ENCODE results near the gene PHC3.
"Not testable (repeated sequence)": the region's sequence is repeated elsewhere in the genome, so short reads cannot be mapped to it uniquely, and the experiment has no call there.

PHC3 gene

DNA sequence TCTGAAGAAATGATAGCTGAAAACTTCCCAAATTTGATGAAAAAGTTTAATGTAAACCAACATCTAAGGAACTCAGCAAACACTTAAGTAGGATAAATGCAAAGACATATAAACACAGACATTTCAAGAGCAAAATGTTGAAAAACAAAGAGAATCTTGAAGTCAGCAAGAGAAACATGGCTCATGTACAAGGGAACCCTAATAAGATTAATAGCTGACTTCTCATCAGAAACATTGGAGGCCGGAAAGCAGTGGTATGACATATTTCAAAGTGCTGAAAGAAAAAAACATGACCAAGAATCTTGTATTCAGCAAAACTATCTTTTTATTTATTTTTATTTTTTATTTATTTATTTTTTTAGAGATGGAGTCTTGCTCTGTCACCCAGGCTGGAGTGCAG, 30.1 kb upstream of the PHC3 start:
- Histone ChIP-seq H3K27ac (ENCODE audit: low read length) (no peak overlapping the region), H3K36me3 (ENCODE audit: control insufficient read depth in 2 of 2, insufficient read depth in 2 of 2, low read length in 2 of 2) (no peaks in the 10 kb centered on the region), H3K4me3 (ENCODE audit: low read length in 2 of 2) (no peak overlapping the region), H3K27me3 (ENCODE audit: control insufficient read depth in 1 of 2, insufficient read depth in 2 of 2, low read length in 2 of 2) (no peaks in the 10 kb centered on the region), H3K9ac (ENCODE audit: low read length in 2 of 2) (no peak overlapping the region), H3K9me3 (ENCODE audit: control insufficient read depth in 2 of 2, low read length in 2 of 2) (no peaks in the 10 kb centered on the region), H3K4me1 (ENCODE audit: control insufficient read depth, insufficient read depth, low read length) (no peaks in the 10 kb centered on the region)

DNA sequence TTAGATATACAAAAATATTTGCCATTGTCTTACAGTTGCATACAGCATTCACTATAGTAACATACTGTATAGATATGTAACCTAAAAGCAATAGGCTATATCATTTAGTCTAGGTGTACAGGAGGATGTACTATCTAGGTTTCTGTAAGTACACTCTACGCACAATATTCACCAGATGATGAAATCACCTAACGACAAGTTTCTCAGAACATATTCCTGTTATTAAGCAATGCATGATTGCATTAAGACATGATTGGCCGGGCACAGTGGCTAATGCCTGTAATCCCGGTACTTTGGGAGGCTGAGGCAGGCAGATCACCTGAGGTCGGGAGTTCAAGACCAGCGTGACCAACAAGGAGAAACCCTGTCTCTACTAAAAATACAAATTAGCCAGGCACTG, 26.2 kb upstream of the PHC3 start:
- Histone ChIP-seq H3K27me3 (ENCODE audit: control insufficient read depth in 1 of 2, insufficient read depth in 2 of 2, low read length in 2 of 2) (no peaks in the 10 kb centered on the region), H3K9me3 (ENCODE audit: control insufficient read depth in 2 of 2, low read length in 2 of 2) (no peaks in the 10 kb centered on the region), H3K27ac (ENCODE audit: low read length) (no peak overlapping the region), H3K4me3 (ENCODE audit: low read length in 2 of 2) (no peak overlapping the region), H3K4me1 (ENCODE audit: control insufficient read depth, insufficient read depth, low read length) (no peaks in the 10 kb centered on the region), H3K9ac (ENCODE audit: low read length in 2 of 2) (no peak overlapping the region), H3K36me3 (ENCODE audit: control insufficient read depth in 2 of 2, insufficient read depth in 2 of 2, low read length in 2 of 2) (no peaks in the 10 kb centered on the region)

DNA sequence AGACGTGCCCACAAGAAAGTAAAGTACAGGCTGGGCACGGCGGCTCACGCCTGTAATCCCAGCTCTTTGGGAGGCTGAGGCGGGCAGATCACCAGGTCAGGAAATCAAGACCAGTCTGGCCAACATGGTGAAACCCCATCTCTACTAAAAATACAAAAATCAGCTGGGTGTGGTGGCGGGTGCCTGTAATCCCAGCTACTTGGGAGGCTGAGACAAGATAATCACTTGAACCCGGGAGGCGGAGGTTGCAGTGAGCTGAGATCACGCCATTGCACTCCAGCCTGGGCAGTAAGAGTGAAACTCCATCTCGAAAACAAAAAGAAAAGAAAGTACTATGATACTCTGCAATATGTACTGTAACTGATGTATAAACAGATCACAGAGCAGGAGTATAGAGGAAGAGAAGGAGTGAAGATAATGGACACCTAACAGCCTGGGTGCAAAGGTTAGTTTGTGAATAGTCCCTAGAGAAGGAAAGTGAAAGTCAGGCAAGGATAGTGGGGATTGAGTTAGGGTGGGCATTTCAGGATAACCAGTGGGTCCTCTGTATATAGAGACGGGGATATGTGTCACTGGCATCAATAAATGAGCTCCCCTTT, 24.7 kb upstream of the PHC3 start:
- not testable (repeated sequence) for H3K27ac ChIP-seq (ENCODE audit: low read length); H3K4me3 ChIP-seq (ENCODE audit: low read length in 2 of 2); H3K9me3 ChIP-seq (ENCODE audit: control insufficient read depth in 2 of 2, low read length in 2 of 2); H3K27me3 ChIP-seq (ENCODE audit: control insufficient read depth in 1 of 2, insufficient read depth in 2 of 2, low read length in 2 of 2); H3K36me3 ChIP-seq (ENCODE audit: control insufficient read depth in 2 of 2, insufficient read depth in 2 of 2, low read length in 2 of 2); H3K9ac ChIP-seq (ENCODE audit: low read length in 2 of 2); H3K4me1 ChIP-seq (ENCODE audit: control insufficient read depth, insufficient read depth, low read length)

DNA sequence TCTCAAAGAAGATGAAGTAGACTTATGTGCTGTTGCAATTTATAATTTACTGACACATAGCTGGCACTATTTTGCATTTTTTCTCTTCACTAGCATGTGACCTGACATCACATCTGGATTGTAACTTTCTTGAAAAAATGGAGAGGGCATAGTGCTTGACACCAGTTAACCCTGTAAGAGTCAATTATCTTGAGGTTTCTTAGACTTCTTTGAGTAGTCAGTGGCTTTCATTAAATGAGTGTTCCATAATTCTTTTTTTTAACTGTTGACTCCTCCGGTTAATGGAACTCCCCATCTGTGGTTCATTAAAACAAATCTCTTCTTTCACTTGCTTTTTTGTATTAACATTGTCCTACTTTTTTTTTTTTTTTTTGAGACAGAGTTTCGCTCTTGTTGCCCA, 23.8 kb upstream of the PHC3 start:
- Histone ChIP-seq H3K27me3 (ENCODE audit: control insufficient read depth in 1 of 2, insufficient read depth in 2 of 2, low read length in 2 of 2) (no peaks in the 10 kb centered on the region), H3K36me3 (ENCODE audit: control insufficient read depth in 2 of 2, insufficient read depth in 2 of 2, low read length in 2 of 2) (no peaks in the 10 kb centered on the region), H3K9ac (ENCODE audit: low read length in 2 of 2) (no peak overlapping the region), H3K27ac (ENCODE audit: low read length) (no peak overlapping the region), H3K4me1 (ENCODE audit: control insufficient read depth, insufficient read depth, low read length) (no peaks in the 10 kb centered on the region), H3K4me3 (ENCODE audit: low read length in 2 of 2) (no peak overlapping the region), H3K9me3 (ENCODE audit: control insufficient read depth in 2 of 2, low read length in 2 of 2) (no peaks in the 10 kb centered on the region)

DNA sequence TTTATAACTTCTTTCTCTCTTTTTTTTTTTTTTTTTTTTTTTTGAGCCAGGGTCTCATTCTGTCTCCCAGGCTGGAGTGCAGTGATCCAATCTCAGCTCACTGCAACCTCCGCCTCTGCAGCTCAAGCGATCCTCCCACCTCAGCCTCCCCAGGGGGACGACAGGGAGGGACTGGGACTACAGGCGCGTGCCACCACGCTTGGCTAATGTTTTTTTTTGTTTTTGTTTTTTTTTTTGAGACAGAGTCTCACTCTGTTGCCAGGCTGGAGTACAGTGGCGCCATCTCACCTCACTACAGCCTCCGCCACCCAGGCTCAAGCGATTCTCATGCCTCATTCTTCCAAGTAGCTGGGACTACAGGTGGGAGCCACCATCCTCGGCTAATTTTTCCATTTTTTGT, 23.0 kb upstream of the PHC3 start:
- Histone ChIP-seq H3K36me3 (ENCODE audit: control insufficient read depth in 2 of 2, insufficient read depth in 2 of 2, low read length in 2 of 2) (no peaks in the 10 kb centered on the region), H3K27ac (ENCODE audit: low read length) (no peak overlapping the region), H3K4me3 (ENCODE audit: low read length in 2 of 2) (no peak overlapping the region), H3K4me1 (ENCODE audit: control insufficient read depth, insufficient read depth, low read length) (no peaks in the 10 kb centered on the region), H3K27me3 (ENCODE audit: control insufficient read depth in 1 of 2, insufficient read depth in 2 of 2, low read length in 2 of 2) (no peaks in the 10 kb centered on the region), H3K9ac (ENCODE audit: low read length in 2 of 2) (no peak overlapping the region), H3K9me3 (ENCODE audit: control insufficient read depth in 2 of 2, low read length in 2 of 2) (no peaks in the 10 kb centered on the region)

DNA sequence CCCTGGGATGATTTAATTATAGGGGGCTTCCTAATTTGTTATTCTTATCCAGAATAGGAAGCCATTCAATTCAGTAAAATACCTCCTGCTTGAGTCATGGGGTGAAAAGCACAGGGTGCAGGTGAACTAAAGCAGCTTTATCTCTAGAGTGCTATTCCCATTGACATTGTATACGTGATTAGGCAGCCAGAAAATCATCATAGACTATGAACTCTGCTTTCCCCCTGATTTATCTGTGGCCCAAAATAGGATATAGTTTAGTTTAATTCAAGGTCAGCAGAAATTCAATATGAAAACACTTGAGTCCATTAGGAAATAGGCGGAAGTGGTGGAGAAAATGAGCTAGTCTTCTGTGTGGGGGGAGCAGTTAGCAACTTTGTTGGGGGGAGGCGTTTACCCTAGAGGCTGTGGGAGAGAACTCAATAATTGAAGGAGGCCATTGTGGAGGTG, 22.5 kb upstream of the PHC3 start:
- Histone ChIP-seq H3K27ac (ENCODE audit: low read length) (no peak overlapping the region), H3K9ac (ENCODE audit: low read length in 2 of 2) (no peak overlapping the region), H3K4me1 (ENCODE audit: control insufficient read depth, insufficient read depth, low read length) (no peaks in the 10 kb centered on the region), H3K9me3 (ENCODE audit: control insufficient read depth in 2 of 2, low read length in 2 of 2) (no peaks in the 10 kb centered on the region), H3K4me3 (ENCODE audit: low read length in 2 of 2) (no peak overlapping the region), H3K27me3 (ENCODE audit: control insufficient read depth in 1 of 2, insufficient read depth in 2 of 2, low read length in 2 of 2) (no peaks in the 10 kb centered on the region), H3K36me3 (ENCODE audit: control insufficient read depth in 2 of 2, insufficient read depth in 2 of 2, low read length in 2 of 2) (no peaks in the 10 kb centered on the region)

DNA sequence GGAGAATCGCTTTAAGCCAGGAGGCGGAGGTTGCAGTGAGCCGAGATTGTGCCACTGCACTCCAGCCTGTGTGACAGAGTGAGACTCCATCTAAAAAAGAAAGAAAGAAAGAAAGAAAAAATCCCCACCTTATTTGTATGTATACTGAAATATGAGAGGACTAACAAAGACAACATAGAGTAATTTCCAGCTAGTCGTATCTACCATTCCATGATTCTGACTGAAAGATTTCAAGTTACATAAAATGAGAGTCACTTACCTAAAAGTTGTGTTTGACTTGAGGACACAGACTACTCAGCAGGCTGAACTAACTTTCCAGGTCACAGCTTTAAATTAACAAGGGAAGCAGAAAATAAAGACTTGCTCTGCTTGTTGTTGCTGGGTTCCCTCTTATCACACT, 21.9 kb upstream of the PHC3 start:
- Histone ChIP-seq H3K27ac (ENCODE audit: low read length) (no peak overlapping the region), H3K4me3 (ENCODE audit: low read length in 2 of 2) (no peak overlapping the region), H3K9ac (ENCODE audit: low read length in 2 of 2) (no peak overlapping the region), H3K4me1 (ENCODE audit: control insufficient read depth, insufficient read depth, low read length) (no peaks in the 10 kb centered on the region), H3K9me3 (ENCODE audit: control insufficient read depth in 2 of 2, low read length in 2 of 2) (no peaks in the 10 kb centered on the region), H3K36me3 (ENCODE audit: control insufficient read depth in 2 of 2, insufficient read depth in 2 of 2, low read length in 2 of 2) (no peaks in the 10 kb centered on the region), H3K27me3 (ENCODE audit: control insufficient read depth in 1 of 2, insufficient read depth in 2 of 2, low read length in 2 of 2) (no peaks in the 10 kb centered on the region)

DNA sequence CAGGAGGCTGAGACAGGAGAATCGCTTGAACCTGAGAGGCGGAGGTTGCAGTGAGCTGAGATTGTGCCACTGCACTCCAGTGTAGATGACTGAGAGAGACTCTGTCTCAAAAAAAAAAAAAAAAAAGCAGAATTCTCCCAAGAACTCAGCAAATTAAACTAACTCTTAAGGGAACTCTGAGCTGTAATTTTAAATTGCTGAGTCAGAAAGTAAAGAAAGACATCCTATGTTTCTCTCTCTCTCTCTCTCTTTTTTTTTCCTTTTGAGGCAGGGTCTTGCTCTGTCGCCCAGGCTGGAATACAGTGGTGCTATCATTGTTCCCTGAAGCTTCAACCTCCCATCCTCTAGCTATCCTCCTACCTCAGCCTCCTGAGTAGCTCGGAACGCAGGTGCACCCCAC, 20.0 kb upstream of the PHC3 start:
- Histone ChIP-seq H3K4me3 (ENCODE audit: low read length in 2 of 2) (no peak overlapping the region), H3K4me1 (ENCODE audit: control insufficient read depth, insufficient read depth, low read length) (no peaks in the 10 kb centered on the region), H3K36me3 (ENCODE audit: control insufficient read depth in 2 of 2, insufficient read depth in 2 of 2, low read length in 2 of 2) (no peaks in the 10 kb centered on the region), H3K27ac (ENCODE audit: low read length) (no peak overlapping the region), H3K9ac (ENCODE audit: low read length in 2 of 2) (no peak overlapping the region), H3K27me3 (ENCODE audit: control insufficient read depth in 1 of 2, insufficient read depth in 2 of 2, low read length in 2 of 2) (no peaks in the 10 kb centered on the region), H3K9me3 (ENCODE audit: control insufficient read depth in 2 of 2, low read length in 2 of 2) (no peaks in the 10 kb centered on the region)

DNA sequence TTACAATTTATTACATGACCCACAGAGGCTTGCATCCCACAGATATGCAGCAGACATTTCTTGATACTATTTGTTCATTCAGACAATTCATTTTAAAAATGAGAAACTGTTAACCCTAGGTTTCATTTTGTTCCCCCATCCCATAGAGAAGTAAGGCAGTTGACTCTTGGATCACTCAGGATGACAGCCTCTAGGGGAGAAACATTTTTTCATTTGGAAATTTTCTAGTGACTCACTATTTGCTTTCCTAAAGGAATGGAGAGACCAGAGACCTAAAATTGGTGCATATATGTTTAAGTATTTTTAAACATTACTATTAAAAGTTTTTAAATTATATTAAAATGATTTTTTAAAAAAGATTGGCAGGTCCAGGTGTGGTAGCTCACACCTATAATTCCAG, 19.5 kb upstream of the PHC3 start:
- no peaks in the 10 kb centered on the region for H3K36me3 ChIP-seq (ENCODE audit: control insufficient read depth in 2 of 2, insufficient read depth in 2 of 2, low read length in 2 of 2)
- H3K9me3 ChIP-seq (ENCODE audit: control insufficient read depth in 2 of 2, low read length in 2 of 2), result no peaks in the 10 kb centered on the region
- no peak overlapping the region for H3K27ac ChIP-seq (ENCODE audit: low read length)
- no peaks in the 10 kb centered on the region for H3K27me3 ChIP-seq (ENCODE audit: control insufficient read depth in 1 of 2, insufficient read depth in 2 of 2, low read length in 2 of 2)
- no peak overlapping the region for H3K9ac ChIP-seq (ENCODE audit: low read length in 2 of 2)
- no peaks in the 10 kb centered on the region for H3K4me1 ChIP-seq (ENCODE audit: control insufficient read depth, insufficient read depth, low read length)
- H3K4me3 ChIP-seq (ENCODE audit: low read length in 2 of 2), result no peak overlapping the region

DNA sequence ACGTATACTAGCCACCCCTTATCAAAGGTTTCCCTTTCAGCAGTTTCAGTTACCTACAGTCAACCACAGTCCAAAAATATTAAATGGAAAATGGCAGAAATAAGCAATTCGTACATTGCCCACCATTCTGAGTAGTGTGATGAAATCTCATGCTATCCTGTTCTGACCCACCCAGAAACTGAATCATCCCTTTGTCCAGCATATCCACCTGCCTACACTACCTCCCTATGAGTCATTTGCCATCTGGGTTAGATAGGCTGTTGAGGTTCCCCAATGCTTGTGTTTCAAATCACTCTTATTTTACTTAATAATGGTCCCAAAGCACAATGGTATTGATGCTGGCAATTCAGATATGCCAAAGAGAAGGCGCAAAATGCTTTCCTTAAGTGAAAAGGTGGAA, 15.3 kb upstream of the PHC3 start:
- Histone ChIP-seq H3K9me3 (ENCODE audit: control insufficient read depth in 2 of 2, low read length in 2 of 2) (no peaks in the 10 kb centered on the region), H3K36me3 (ENCODE audit: control insufficient read depth in 2 of 2, insufficient read depth in 2 of 2, low read length in 2 of 2) (no peaks in the 10 kb centered on the region), H3K9ac (ENCODE audit: low read length in 2 of 2) (no peak overlapping the region), H3K27me3 (ENCODE audit: control insufficient read depth in 1 of 2, insufficient read depth in 2 of 2, low read length in 2 of 2) (no peaks in the 10 kb centered on the region), H3K4me1 (ENCODE audit: control insufficient read depth, insufficient read depth, low read length) (no peaks in the 10 kb centered on the region), H3K27ac (ENCODE audit: low read length) (no peak overlapping the region), H3K4me3 (ENCODE audit: low read length in 2 of 2) (no peak overlapping the region)

DNA sequence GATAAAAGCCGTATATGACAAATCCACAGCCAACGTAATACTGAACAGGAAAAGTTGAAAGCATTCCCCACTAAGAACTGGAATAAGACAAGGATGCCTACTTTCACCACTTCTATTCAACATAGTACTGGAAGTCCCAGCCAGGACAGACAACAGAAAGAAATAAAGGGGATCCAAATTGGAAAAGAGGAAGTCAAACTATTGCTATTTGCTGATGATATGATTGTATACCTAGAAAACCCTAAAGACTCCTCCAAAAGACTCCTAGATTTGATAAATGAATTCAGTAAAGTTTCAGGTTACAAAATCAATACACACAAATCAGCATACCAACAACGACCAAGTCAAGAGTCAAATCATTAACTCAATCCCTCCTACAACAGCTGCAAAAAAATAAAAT, 14.2 kb upstream of the PHC3 start:
- H3K4me3 ChIP-seq (ENCODE audit: low read length in 2 of 2); H3K27me3 ChIP-seq (ENCODE audit: control insufficient read depth in 1 of 2, insufficient read depth in 2 of 2, low read length in 2 of 2); H3K9ac ChIP-seq (ENCODE audit: low read length in 2 of 2); H3K9me3 ChIP-seq (ENCODE audit: control insufficient read depth in 2 of 2, low read length in 2 of 2); H3K27ac ChIP-seq (ENCODE audit: low read length); H3K4me1 ChIP-seq (ENCODE audit: control insufficient read depth, insufficient read depth, low read length); H3K36me3 ChIP-seq (ENCODE audit: control insufficient read depth in 2 of 2, insufficient read depth in 2 of 2, low read length in 2 of 2): not testable (repeated sequence)

Measured in stomach smooth muscle (tissue), 2 donors.